Midbrain (tissue), 1 donor: ENCODE measurements around the gene ME1.
"Not testable (repeated sequence)": the region's sequence is repeated elsewhere in the genome, so short reads cannot be mapped to it uniquely, and the experiment has no call there.

Source experiments
- DNase-seq: peaks from one replicate; lab custom pipeline; 2025; lab: John Stamatoyannopoulos, UW

ME1 gene

DNA sequence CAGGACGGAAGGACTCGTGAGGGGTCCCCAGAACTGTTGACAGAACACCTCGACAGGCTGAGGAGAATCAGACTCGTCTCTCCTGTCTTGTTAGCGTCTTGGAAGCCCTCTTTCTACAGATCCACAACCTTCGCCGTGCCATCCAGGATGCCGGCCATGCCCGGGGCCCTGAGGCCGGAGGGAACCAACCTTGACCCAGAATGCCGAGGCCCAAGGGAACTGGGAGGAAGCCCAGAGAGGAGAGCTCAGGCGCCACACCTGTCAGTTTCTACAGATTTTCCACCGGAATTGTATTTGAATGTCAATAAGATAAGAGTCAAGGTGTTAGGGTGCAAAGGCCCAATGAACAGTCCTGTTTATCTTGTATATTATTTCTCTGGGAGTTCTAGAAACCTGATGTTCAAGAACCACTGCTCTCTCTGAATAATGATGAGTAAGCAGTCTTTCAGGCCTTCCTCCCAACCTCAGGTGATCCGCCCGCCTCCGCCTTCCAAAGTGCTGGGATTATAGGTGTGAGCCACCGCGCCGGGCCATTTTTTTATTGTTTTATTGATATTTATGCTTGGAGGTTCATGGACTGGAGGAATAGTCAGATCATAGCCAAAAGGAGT is 799 bp upstream of the ME1 start:
- DNase-seq = no peak

DNA sequence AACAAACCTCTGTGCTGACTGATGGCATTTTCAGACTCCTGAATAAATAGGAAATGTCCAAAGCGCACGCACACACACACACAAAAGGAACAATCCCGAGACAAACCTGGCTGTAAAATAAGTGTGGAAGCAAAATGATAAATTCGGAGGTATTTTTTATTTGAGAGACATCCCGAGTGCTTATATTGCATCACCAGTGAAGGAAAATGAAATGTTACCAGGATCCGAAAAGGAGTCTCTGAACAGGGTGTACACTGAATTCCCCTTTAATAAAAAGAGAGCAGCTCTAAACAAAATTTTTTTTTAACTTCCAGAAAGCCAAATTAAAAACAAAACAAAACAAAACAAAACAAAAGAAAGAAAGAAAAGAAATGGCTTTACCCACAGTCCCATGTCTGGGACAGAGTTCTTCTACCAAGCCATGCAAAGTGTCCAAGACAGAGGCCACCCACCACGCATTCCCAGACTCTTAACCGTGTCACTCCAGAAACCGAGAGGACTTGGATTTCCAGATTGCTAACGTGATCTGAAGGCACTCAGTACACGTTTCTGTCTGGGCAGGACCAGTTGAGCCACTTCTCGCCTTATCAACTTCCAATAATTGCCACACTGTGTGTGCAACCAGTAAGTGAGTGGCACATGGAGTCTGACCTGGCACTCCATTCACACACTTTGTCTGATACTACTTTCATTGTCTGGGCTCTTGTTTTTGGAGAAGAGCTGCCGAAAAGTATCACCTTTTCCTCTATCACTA is 817 bp downstream of the ME1 start:
- peak; percentile 36 for DNase-seq

DNA sequence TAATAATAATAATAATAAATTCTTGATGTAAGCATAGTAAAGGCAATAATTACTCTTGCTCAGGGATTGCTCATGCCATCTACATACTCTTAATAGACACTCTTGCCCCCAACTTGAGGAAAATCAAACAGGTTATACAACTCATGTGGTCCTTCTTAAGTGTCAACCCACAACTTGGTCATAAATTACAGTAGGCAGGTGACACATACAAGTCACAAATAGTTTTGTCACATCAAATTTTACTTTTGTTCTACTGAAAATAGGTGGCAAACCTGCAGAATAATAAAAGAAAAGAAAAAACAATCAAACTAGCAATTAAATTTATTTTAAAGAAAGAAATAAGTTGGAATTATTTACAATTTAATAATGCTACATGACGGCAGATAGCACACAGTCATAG is 1.6 kb downstream of the ME1 start:
- no peak for DNase-seq

DNA sequence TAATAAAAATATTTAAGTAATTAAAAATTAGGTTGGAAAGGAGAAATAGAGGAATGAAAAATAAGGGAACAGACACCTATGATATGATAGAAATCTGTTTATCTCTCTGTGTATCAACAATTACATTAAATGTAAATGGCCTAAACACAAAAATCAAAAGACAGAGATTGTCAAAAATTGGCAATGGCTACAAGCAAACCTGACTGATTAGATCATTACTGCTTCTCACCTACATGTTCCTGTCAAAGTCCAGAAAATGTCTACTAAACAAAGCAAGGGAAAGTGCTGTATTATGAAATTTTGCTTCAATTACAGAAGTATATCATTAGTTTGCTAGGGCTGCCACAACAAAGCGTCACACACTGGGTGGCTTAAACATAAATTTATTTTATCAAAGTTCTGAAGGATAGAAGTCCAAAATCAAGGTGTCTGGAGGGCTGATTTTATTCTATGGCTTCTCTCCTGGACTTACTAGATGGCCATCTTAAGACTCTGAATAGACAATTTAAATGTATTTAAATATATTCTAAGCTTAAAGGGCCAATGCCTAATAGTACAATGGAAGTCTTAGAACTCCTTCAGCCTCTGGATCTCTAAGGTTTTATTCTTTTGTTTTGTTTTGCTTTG is 6.3 kb downstream of the ME1 start:
- no peak for DNase-seq

DNA sequence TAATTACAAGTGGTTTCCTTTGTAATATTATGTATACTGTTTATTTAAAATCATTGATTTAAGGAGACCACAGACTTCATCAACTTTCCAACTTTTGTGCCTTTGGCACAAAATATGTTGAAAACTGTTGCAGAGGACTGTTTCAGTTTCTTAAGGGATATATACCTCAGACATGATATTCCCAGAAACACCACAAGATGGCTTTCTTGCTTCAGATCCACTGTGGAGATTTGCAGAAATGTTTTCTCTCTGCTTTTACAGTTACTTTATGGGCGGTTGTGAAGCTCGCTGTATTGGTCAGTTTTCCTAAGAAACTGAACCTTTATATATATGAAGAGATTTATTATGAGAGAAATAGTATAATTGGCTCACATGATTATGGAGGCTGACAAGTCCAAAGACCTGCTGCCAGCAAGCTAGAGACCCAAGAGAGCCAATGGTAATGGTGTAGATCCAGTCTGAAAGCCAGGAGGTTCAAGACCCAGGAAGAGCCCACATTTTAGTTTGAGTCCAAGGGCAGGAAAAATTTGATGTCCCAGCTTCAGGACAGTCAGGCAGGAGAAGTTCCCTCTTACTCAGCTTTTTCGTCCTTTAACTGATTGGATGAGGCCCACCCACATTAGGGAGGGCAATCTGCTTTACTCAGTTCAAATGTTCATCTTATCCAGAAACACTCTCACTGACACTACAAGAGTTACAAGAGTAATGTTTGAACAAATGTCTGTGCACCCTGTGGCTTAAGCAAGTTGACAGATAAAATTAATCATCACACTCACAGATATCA is 12.8 kb downstream of the ME1 start:
- DNase-seq = peak; percentile 54

DNA sequence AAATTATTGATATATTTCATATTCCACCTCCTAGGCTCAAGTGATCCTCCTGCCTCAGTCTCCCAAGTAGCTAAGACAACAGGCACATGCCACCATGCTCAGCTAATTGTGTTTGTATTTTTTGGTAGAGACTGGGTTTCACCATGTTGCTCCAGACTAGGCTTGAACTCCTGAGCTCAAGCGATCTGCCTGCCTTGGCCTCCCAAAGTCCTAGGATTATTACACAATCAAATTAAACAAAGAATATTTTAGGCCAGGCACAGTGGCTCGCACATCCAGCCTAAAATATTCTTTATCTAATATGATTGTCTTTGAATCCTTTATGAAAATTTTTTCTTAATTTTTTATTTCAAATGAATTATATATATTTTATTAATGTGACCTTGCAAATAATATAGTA is 17.8 kb downstream of the ME1 start:
- no peak for DNase-seq

DNA sequence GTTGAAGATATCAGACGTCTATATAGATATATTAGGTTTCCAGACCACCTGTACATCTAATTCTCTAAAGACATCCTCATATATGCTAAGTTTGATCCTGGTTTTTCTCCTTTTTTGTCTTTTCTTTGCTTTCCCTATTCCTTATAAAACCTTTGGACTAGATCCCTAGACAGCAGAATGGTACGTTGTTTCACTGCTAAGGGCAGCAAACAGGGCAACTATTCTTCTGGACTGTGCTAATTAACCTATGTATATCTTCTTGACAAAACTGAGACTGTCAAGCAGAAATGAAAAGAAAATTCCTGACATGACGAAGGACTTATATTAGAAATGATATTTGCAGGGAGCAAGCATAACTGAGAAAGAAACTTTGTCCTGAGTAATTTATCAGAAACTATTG is 19.1 kb downstream of the ME1 start:
- DNase-seq = no peak

DNA sequence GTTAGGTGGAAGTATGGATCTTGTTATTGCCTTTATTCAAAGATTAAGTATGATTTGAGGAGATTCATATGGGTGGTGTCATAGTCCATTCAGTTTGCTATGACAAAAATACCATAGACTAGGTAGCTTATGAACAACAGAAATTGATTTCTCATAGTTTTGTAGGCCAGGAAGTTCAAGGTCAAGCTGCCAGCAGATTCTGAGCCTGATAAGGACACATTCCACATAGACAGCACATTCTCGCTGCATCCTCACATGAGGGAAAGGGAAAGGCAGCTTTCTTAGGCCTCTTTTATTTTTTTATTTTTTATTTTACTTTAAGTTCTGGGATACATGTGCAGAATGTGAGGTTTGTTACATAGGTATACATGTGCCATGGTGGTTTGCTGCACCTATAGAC is 27.7 kb downstream of the ME1 start:
- no peak for DNase-seq

DNA sequence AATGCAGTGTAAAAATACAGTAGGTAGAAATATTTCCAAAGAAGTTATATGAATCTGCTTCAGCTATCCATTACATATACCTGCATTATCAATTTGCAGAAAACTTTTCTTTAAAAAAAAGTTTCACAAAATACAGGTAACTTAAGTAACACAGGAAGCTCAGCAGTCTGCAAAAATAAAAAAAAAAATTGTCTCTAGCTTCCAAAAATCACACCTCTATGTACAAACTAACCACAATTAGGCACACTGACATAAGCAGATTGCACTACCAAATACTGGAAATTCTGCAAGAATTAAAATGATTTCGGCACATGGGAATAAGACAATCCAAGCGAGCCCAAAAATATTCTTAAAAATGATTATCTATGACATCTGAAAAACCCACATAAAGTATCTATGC is 41.2 kb downstream of the ME1 start:
- DNase-seq = no peak

DNA sequence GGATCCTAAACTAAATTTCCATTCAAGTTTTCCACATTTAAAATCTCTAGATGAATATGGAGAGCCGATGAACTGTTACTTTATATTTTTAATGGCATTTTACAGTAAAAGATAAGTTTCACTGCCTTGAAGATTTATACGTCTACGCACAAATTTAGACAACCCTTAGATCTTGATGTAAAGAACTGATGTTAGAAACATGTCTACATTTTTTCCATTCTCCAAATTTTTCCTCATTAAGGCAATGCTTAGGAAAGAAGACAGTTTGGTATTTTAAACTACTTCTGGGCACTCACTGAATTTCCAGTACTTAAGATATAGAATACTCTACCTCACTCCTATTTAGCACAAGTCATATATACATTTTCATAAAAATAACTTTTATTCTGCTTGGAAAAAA is 45.4 kb downstream of the ME1 start:
- DNase-seq = no peak

DNA sequence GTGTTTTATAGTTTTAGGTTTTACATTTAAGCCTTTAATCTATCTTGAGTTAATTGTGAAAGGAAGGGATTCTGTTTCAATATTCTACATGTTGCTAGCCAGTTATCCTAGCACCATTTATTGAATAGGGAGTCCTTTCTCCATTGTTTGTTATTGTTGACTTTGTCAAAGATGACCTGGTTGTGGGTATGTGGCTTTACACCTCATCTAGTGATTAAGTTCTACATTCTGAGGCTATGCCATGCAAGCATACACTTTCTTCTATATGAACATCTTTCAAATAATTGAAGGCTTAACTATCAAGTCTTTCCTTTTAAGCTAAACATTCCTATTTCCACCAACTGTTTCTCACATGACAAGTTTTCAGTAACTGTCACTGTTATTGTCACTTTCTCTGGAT is 46.1 kb downstream of the ME1 start:
- DNase-seq = no peak

DNA sequence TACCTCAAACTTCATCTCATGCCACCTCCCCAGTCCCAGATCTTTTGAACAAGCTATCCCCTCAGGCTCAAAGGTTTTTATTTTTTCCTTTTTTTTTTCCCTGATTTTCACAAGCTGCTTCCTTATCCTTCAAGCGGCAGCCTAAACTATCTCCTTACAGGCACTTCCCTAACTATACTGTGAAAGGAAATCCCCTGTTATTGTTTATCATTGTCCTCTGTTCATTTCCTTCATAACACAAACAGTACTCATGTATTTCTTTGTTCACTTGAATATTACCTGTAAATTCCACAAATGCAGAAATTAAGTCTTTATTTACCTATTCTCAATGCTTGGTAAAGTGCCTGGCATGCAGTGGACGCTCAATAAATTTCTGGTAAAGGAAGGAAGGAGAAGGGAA is 48.9 kb downstream of the ME1 start:
- DNase-seq = no peak

DNA sequence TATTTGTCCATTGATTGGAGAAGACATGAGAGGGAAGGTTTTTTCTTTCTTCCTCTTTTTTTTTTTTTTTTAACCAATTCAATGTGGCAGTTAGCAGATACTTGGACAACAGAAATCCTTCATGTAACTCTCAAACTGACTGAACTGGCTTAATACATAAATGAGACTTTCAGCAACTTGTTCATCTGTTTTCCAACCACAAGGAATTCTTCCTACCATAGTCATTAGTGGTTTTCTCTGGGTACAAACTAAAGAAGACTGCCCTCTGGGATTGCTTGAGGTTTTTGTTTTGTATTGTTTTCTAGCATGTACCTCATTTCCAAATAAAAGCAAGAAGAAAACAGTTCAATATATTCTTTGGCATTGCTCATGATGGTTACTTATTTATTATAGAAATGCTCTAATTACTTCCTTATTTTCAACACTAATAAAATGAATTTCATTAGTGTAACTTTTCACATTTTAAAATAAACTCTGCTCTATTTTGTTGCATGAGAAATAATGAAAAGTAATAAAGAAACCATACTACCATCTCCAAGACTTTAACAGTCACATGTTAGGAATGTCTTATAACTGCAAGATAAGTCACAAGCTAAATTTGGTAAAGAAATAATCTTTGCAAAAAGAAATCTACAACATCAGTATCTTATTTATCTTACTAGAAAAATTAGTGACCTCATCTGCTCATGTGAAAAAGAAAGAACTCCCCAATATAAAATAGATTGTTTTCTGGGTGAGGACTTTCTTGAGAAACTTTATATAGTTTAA is 52.0 kb downstream of the ME1 start:
- DNase-seq = no peak

DNA sequence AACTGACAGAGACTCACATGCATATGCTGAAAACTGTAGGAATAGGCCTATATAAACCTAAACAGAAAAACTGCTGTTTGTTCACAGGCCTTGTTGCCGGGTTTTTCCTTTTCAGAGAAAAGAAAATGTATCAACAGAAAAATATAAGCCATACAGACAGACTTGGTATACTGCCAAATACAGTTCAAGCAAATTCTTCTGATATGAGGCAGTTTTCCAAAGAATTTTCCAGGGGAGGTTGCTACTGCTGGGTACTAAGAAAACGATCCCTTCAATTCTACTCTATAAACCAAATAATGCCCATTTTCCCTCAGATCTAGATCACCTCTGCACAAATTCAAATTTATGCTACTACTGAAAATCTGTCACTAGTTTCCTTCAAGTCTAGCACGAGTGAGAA is 59.4 kb downstream of the ME1 start:
- no peak for DNase-seq

DNA sequence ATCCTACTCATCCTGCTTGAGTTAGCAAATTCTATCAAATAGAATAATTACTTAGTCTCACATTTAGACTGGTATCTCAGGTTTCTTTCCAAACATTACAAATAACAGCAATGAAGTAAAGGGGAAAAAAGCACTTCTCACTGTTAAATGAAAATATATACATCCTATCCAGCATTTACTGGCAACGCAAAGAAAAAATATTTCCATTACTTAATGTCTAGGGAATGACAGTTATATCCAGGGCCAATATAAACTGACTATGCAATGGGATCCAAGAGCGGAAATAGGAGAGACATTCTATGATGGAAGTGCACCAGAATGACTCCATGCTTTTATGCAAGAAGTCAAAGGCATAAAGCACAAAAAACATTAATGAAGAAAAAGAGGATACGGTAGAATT is 60.3 kb downstream of the ME1 start:
- no peak for DNase-seq

DNA sequence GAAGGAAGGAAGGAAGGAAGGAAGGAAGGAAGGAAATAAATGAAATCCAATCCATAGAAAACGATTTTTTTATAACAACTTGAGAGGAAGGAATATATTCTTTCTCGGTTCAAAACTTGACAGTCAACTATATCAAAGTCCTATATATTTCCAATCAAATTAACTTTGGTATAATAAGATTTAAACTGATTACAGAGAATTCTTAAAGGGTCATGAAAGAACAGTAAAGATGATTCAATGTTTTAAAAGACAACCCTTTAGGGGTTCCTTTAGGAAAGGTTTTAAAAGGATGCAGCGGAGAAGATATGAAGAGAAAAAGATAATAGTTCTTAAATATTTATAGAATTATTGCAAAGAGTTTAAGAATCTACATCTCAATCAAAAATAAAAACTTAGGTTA is 61.2 kb downstream of the ME1 start:
- DNase-seq = no peak

DNA sequence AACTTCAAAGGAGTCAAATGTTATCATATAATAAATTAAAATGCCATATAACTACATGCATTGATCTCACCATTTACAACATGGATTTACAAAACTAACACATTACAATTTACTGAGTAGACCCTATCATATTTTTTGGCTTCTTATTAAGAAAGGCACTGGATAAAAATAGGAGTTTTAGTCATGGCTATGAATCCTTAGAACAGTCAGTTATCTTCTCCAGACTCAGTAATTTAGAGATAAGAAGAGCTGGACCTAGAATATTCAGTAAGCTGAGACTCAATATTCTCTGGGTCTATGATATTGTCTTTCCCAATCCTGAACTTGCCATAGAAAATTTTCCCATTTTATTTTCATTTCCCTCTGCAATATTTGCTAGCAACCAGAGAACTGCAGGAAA is 62.3 kb downstream of the ME1 start:
- DNase-seq = no peak

DNA sequence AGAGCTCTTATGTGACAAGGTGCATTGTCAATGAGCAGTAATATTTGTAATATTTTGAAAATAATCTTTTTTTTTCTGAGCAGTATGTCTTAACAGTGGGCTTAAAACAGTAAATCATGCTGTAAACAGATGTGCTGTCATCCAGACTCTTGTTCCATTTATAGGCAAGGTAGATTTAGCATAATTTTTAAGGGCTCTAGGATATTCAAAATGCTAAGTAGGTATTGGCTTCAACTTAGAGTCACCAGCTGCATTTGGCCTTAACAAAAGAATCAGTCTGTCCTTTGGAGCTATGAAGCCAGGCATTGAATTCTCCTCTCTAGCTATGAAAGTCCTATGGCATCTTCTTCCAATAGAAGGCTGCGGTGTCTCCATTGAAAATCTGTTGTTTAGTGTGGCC is 63.7 kb downstream of the ME1 start:
- DNase-seq = no peak

DNA sequence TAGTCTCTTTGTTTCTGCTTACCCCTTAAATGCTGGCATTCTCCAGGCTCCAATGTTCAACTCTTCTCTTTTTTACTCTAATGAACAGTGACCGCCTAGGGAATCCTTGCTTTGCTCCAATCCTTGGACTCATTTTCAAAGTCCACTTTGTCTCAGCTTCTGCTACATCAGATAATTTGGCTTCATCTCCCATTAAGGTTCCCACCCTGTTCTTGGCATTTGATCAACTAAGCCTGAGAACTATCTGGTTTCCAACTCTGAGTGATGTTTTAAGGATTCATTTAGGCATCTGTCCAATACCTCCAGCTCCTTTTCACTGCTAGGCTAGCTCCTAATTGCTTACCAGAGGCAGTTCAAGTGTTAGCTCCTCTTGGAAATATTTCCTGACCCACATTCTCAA is 64.9 kb downstream of the ME1 start:
- peak; percentile 52 for DNase-seq

DNA sequence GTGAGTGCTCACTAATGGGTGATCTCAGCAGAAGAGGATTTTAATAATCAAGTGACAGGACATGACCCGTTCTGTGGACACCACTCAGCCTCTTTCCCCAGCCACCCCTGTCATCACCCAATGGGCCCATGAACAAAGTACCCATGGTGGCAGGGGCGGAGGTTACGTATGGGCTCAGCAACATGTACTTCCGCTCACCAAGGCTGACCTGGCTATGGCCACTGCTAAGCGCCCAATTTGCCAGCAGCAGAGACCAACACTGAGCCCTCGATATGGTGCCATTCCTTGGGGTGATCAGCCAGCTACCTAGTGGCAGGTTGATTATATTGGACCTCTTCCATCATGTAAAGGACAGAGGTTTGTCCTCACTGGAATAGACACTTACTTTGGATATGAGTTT is 68.5 kb downstream of the ME1 start:
- not testable (repeated sequence) for DNase-seq

DNA sequence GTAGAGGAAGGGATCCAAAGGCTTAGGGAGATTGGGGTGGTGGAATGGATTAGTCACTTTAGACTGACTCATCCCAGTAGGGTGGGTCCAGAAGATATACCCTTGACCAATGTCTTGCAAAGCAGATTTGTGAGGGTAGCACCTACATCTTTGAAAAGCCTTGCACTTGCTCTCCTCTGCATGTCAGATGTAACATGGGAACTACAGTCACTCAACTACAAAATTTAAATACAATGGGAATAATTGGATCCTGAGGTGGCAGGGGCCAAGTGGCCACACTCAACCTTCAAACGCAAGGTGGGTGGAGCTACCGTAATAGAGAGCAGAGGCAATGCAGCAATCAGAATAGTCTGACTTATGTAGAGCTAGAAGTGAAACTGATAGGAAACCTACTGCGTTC is 71.2 kb downstream of the ME1 start:
- DNase-seq = no peak

DNA sequence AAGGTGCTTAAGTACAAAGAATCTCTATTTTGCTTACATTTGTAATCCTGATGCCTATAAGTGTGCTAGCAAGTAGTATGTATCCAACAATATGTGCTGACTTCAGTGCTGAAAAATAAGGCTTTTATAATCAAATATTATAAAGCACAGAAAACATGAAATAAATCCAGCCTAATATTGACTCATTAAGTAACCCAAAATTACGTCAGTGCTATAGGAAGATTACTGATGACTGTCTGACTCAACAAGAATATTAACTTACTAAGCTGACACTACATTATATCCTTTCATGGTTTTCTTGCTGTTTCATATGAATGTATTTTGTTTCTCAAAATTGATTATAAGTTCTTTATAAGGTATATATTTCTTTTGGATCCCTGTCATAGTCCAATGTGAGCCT is 76.1 kb downstream of the ME1 start:
- no peak for DNase-seq
